Smooth muscle cell (in vitro differentiated cells): ENCODE measurements around the gene GRID2. TPM values are rescaled to one million over a fixed set of nuclear protein-coding genes. Genes with fewer than 3 reads are reported as not detected.

Experiments used
- DNase-seq: peaks from one replicate; lab custom pipeline; 2025; ENCODE audit not compliant: unreplicated experiment; lab: John Stamatoyannopoulos, UW
- H2AFZ ChIP-seq: fragments of 200-600 bp; sonication (generic); 2 replicates; pipeline ENCODE4 v1.6.0; 2016; ENCODE audit warnings: antibody characterized with exemption, low read depth, mild to moderate bottlenecking
- H3F3A ChIP-seq: fragments of 200-600 bp; sonication (generic); 2 replicates; pipeline ENCODE4 v1.6.0; 2017; ENCODE audit warnings: antibody characterized with exemption, low read depth
- H3K27ac ChIP-seq: fragments of 200-600 bp; sonication (generic); 2 replicates; pipeline ENCODE4 v1.5.1; 2016; ENCODE audit warnings: low read depth, mild to moderate bottlenecking
- H3K27me3 ChIP-seq: fragments of 200-600 bp; sonication (generic); 2 replicates; pipeline ENCODE4 v1.6.1; 2016; ENCODE audit warnings: low read depth, mild to moderate bottlenecking
- H3K36me3 ChIP-seq: fragments of 200-600 bp; sonication (generic); 2 replicates; pipeline ENCODE4 v1.5.1; 2016; ENCODE audit warnings: low read depth
- H3K4me1 ChIP-seq: fragments of 200-600 bp; sonication (generic); 2 replicates; pipeline ENCODE4 v1.5.1; 2016; ENCODE audit warnings: low read depth
- H3K4me2 ChIP-seq: fragments of 200-600 bp; sonication (generic); 2 replicates; pipeline ENCODE4 v1.6.0; 2016; ENCODE audit warnings: mild to moderate bottlenecking
- H3K4me3 ChIP-seq: fragments of 200-600 bp; sonication (generic); 2 replicates; pipeline ENCODE4 v1.5.1; 2016; ENCODE audit warnings: mild to moderate bottlenecking
- H3K79me2 ChIP-seq: fragments of 200-600 bp; sonication (generic); 2 replicates; pipeline ENCODE4 v1.6.0; 2016; ENCODE audit warnings: low read depth, mild to moderate bottlenecking
- H3K9ac ChIP-seq: fragments of 200-600 bp; sonication (generic); 2 replicates; pipeline ENCODE4 v1.6.0; 2016; ENCODE audit warnings: low read depth
- H3K9me3 ChIP-seq: fragments of 200-600 bp; sonication (generic); replicated peaks from 2 replicates; pipeline ENCODE4 v1.5.1; 2016; ENCODE audit warnings: low read depth
- H4K20me1 ChIP-seq: fragments of 200-600 bp; sonication (generic); 2 replicates; pipeline ENCODE4 v1.6.0; 2016; ENCODE audit warnings: low read depth
- WGBS: methylation state at CpG from one replicate; pipeline ENCODE4 v1.1.7; 2016; ENCODE audit warnings: low lambda C conversion rate; 5-methylcytosine and 5-hydroxymethylcytosine counted together
- polyA plus RNA-seq: library from polyadenylated mRNA; unstranded; fragments of >200 nt; fragmentation: Nextera tagmentation; extraction: Ambion mirVana; gene quantifications from 2 replicates; pipeline ENCODE4 v1.2.1, GENCODE V29; 2016
- total RNA-seq: library from RNA; depleted of rRNA; stranded (reverse); fragments of >200 nt; gene quantifications from 2 replicates; pipeline ENCODE4 v1.2.3, GENCODE V29; 2014
- TF ChIP-seq, protein P1 (sequence below): fragments of 200-600 bp; sonication (generic); IDR thresholded peaks from 2 replicates; pipeline ENCODE4 v1.5.1; 2017; ENCODE audit warnings: borderline replicate concordance, mild to moderate bottlenecking, antibody characterized with exemption; ENCODE audit not compliant: insufficient read depth, poor library complexity, severe bottlenecking

Gene GRID2
- total and polyA plus RNA-seq, 2 experiments from 2014 or later: 1.2 TPM; not detected in 1

DNA sequence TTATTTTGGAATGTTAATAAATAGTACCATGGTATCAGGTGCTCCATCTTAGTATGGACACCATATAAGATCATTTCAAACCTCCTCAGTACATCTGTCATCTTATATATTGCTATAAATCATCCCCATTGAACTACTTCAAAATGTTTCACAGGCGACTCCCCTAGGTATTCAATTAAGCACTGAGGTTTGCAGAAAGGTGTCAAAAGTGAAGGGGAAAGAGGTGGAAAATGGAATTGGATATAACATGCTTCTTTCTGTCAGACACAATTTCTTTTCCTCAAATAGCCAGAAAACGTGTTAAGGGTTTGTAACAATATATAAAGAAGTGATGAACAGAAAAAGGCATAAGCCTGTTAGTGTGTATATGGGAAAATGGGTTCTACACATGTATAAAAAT is 325.5 kb downstream of the GRID2 start:
- Histone ChIP-seq H3K9me3 (no peaks in the 10 kb centered on the region), H3K4me2 (no peak overlapping the region), H3F3A (no peaks in the 10 kb centered on the region), H4K20me1 (no peaks in the 10 kb centered on the region), H3K4me3 (no peak overlapping the region), H3K36me3 (no peaks in the 10 kb centered on the region), H3K27me3 (no peaks in the 10 kb centered on the region), H2AFZ (no peak overlapping the region), H3K79me2 (no peaks in the 10 kb centered on the region), H3K4me1 (no peaks in the 10 kb centered on the region), H3K9ac (no peak overlapping the region), H3K27ac (no peak overlapping the region)
- TF ChIP-seq, protein P1, sequence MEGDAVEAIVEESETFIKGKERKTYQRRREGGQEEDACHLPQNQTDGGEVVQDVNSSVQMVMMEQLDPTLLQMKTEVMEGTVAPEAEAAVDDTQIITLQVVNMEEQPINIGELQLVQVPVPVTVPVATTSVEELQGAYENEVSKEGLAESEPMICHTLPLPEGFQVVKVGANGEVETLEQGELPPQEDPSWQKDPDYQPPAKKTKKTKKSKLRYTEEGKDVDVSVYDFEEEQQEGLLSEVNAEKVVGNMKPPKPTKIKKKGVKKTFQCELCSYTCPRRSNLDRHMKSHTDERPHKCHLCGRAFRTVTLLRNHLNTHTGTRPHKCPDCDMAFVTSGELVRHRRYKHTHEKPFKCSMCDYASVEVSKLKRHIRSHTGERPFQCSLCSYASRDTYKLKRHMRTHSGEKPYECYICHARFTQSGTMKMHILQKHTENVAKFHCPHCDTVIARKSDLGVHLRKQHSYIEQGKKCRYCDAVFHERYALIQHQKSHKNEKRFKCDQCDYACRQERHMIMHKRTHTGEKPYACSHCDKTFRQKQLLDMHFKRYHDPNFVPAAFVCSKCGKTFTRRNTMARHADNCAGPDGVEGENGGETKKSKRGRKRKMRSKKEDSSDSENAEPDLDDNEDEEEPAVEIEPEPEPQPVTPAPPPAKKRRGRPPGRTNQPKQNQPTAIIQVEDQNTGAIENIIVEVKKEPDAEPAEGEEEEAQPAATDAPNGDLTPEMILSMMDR: no peak
- WGBS: 88% methylated on average over 2 of the region's 2 CpGs
- no peak for DNase-seq

DNA sequence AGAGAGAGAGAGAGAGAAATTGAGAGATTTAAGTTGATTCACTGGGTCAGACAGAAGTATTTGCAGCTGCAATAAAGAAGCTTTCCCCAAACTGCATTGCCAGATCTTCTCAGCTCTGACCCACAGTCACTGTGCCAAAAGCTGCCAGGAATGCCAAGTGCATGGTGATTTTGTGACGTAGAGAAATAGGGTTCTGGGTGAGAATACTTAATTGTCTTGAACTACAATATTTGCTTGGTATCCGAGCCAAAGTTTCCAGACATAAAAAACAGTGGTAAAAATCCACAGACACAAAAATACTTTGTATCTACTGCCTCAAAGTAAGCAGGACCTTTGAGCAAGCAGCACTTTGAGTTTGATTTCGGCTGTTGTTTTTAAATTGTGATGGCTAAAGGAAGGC is 331.1 kb downstream of the GRID2 start:
- Histone ChIP-seq H3K27ac (no peak overlapping the region), H3K4me2 (no peak overlapping the region), H3K9ac (no peak overlapping the region), H3K9me3 (no peaks in the 10 kb centered on the region), H3K36me3 (no peaks in the 10 kb centered on the region), H4K20me1 (no peaks in the 10 kb centered on the region), H2AFZ (no peak overlapping the region), H3K79me2 (no peaks in the 10 kb centered on the region), H3K27me3 (no peaks in the 10 kb centered on the region), H3K4me1 (no peaks in the 10 kb centered on the region), H3K4me3 (no peak overlapping the region), H3F3A (no peaks in the 10 kb centered on the region)
- TF ChIP-seq, protein P1: no peak
- no peak for DNase-seq
- WGBS: 82% methylated on average over 3 of the region's 3 CpGs

DNA sequence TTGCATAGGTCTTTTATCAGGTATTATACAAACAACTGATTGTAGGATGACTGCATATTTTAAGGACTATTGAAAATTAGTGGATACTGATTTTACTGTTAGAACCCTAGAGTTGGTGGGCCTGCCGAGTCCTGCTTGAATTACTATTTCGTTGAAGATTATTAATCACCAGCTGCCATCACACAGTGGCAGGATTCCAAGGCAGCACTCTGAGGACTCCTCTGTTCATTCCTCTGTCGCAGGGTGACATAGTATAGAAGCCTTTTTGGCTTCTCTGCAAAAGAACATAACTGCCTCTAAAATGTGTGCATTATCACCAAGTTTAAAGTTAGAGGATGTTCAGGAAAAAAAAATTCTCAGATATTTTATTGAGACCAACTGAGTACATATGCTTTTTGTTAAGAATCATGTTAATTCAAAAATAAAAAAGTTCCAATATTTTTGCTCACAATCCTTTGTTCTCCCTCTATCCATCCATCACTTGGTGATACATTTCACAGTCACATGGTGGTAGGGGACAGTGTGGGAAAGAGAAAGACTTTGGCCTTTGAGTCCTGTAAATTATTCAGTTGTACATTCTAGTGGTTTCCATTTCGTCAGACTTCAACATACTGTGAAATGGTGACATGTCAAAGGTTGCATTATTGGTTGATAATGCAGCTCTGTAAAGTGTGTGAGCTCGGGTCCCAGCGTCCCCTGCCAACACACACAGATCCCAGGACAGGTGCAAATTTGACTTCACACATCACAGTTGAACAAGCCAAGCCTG is 332.5 kb downstream of the GRID2 start:
- Histone ChIP-seq H3K79me2 (no peaks in the 10 kb centered on the region), H3K4me1 (no peaks in the 10 kb centered on the region), H3F3A (no peaks in the 10 kb centered on the region), H2AFZ (no peak overlapping the region), H3K9me3 (no peaks in the 10 kb centered on the region), H4K20me1 (no peaks in the 10 kb centered on the region), H3K27me3 (no peaks in the 10 kb centered on the region), H3K4me3 (no peak overlapping the region), H3K9ac (no peak overlapping the region), H3K4me2 (no peak overlapping the region), H3K27ac (no peak overlapping the region), H3K36me3 (no peaks in the 10 kb centered on the region)
- TF ChIP-seq, protein P1: no peak
- WGBS: 87% methylated on average over 6 of the region's 6 CpGs
- DNase-seq: no peak

DNA sequence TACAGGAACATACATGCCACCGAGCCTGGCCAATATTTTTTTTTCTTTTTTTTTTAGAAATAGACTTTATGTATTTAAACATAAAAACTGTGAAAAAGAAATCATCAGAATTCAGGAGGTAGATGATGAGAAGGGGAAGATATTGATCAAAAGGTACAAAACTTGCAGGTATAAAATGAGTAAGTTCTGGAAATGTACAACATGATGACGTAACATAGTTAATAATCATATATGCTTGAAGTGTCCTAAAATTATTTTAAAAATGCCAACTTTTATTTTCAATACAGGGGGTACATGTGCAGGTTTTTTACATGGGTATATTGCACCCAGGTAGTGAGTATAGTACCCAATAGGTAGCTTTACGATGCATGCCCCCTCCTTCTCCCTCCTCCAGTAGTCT is 337.6 kb downstream of the GRID2 start:
- H3K9ac ChIP-seq: no peak overlapping the region
- H2AFZ ChIP-seq: no peak overlapping the region
- no peak overlapping the region for H3K27ac ChIP-seq
- TF ChIP-seq, protein P1: no peak
- H3F3A ChIP-seq: no peaks in the 10 kb centered on the region
- DNase-seq: no peak
- H3K79me2 ChIP-seq: no peaks in the 10 kb centered on the region
- WGBS: 98% methylated on average over 3 of the region's 3 CpGs
- no peak overlapping the region for H3K4me3 ChIP-seq
- no peaks in the 10 kb centered on the region for H3K9me3 ChIP-seq
- no peak overlapping the region for H3K4me2 ChIP-seq
- H4K20me1 ChIP-seq: no peaks in the 10 kb centered on the region
- H3K4me1 ChIP-seq: no peaks in the 10 kb centered on the region
- no peaks in the 10 kb centered on the region for H3K27me3 ChIP-seq
- H3K36me3 ChIP-seq: no peaks in the 10 kb centered on the region
